Measurements from ENCODE around the gene CPED1. TPM values are rescaled to one million over a fixed set of nuclear protein-coding genes. Genes with fewer than 3 reads are reported as not detected.
"Not testable (repeated sequence)": the region's sequence is repeated elsewhere in the genome, so short reads cannot be mapped to it uniquely, and the experiment has no call there.

Gene CPED1
- total and polyA plus RNA-seq, 9 donors, result 6.6 to 26.6 (median 10.8) TPM

DNA sequence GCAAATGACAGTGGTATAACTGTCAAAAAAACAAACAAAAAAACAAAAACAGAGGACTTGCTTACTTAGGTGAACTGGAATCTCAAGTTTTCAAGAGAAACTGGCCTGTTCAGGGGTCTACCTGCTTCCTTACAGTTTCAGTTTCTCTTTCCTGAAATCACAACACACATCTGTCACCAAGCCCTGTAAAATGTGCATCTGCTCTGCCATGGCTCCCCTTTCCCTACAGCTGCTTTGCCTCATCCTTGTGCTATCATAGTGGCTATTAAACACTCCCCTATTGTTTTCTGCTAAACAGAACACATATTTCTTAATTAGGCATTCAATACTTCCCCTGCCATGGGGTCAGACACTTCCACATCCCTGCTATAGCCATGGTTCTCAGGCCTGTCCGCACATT lies 37.6 kb downstream of the CPED1 start:
- Histone ChIP-seq H3K9me3 (replicated peaks; ENCODE audit: control insufficient read depth, low read depth, low read length) (no peaks in the 10 kb centered on the region), H3K4me3 (ENCODE audit: low read length) (no peak overlapping the region), H3K27ac (ENCODE audit: low read length) (no peak overlapping the region), H3K27me3 (ENCODE audit: control insufficient read depth, insufficient read depth, low read length) (no peaks in the 10 kb centered on the region), H3K36me3 (ENCODE audit: control insufficient read depth, insufficient read depth, low read length) (no peaks in the 10 kb centered on the region), H3K4me1 (ENCODE audit: control insufficient read depth, insufficient read depth, low read length) (no peaks in the 10 kb centered on the region)
- WGBS (ENCODE audit: insufficient coverage), result no CpG with 5 or more reads among the region's 1 CpG
- no peak for DNase-seq

DNA sequence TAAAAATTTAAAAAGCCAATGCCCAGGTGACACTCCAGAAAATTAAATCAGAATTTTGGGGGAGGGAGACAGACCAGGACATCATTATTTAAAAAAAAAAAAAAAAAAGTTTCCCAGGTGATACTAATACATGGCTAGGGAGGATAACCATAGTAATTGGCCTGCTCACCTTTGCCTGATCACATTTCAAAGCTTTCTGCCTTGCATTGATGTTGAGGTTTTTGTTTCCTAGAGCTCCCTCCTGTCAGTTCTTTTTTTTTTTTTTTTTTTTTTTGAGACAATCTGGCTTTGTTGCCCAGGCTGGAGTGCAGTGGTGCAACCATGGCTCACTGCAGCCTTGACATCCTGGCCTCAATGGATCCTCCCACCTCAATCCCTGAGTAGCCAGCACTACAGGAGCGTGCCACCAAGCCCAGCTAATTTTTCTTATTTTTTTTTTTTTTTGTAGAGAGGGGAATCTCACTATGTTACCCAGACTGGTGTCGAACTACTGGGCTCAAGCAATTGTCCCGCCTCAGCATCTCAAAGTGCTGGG lies 38.1 kb downstream of the CPED1 start:
- Histone ChIP-seq H3K9me3 (replicated peaks; ENCODE audit: control insufficient read depth, low read depth, low read length) (no peaks in the 10 kb centered on the region), H3K4me1 (ENCODE audit: control insufficient read depth, insufficient read depth, low read length) (no peaks in the 10 kb centered on the region), H3K27ac (ENCODE audit: low read length) (no peak overlapping the region), H3K36me3 (ENCODE audit: control insufficient read depth, insufficient read depth, low read length) (no peaks in the 10 kb centered on the region), H3K27me3 (ENCODE audit: control insufficient read depth, insufficient read depth, low read length) (no peaks in the 10 kb centered on the region), H3K4me3 (ENCODE audit: low read length) (no peak overlapping the region)
- DNase-seq, result no peak
- WGBS (ENCODE audit: insufficient coverage), result 100% methylated on average over 2 of the region's 3 CpGs

DNA sequence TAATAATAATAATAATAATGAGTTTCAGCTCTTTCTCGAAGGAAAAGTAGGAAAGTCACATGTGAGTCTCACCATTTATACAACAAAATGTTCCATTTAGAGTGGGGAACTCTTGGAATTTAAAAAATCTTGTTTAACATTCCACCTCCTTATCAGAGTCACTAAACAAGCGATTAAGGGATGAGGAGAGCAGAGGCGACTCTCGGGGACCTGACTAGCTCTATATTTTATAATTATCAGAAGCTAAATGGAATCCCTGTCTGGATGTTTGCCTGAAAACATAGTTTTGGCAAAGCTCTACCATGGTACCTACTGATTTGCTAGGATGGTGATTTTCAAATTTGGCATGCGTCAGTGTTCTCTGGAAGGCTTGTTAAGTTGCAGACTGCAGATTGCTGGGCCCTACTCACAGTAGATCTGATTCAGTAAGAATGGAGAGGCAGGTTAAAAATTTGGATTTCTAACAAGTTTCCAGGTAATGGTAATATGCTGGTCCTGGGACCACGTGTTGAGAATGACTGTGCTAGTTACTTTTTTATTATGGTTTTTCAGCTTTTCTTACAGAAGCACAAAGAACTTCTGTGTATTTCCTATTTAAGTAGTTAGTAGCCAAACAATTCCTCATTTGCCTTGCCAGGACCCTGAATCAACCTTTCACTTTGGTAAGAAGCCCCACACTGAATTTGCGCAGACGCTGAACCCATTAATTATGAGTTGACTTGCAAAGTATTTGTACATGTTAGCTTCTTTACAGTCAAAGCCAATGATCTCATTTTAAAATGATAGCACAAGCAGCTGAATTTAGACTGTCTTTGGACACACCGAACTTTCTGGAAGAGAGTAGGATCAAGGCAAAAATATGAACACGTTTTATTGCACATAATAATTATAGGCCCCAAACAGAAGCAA lies 39.5 kb downstream of the CPED1 start:
- WGBS (ENCODE audit: insufficient coverage), result 100% methylated on average over 1 of the region's 10 CpGs
- DNase-seq, result no peak
- H3K27me3 ChIP-seq (ENCODE audit: control insufficient read depth, insufficient read depth, low read length), result no peaks in the 10 kb centered on the region
- no peak overlapping the region for H3K27ac ChIP-seq (ENCODE audit: low read length)
- no peaks in the 10 kb centered on the region for H3K36me3 ChIP-seq (ENCODE audit: control insufficient read depth, insufficient read depth, low read length)
- H3K9me3 ChIP-seq (replicated peaks; ENCODE audit: control insufficient read depth, low read depth, low read length), result no peaks in the 10 kb centered on the region
- H3K4me3 ChIP-seq (ENCODE audit: low read length), result no peak overlapping the region
- H3K4me1 ChIP-seq (ENCODE audit: control insufficient read depth, insufficient read depth, low read length), result no peaks in the 10 kb centered on the region

DNA sequence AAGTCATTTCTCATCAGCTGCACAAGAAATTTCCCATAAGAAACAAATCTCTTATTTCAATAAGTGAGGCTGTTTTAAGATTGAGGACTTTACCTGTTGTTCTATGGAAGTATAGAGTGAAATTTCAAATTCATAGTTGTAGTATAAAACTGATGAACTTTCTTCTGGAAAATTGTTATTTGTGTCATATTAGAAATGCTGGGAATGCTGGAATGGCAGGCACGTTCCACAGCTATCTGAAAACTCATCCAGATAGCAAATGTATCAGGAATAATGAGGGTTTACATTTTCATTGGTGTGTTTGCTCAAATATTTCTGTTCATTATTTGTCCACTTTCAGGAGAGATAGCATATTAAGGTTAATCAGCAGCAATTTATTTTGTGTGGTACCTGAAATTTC lies 40.8 kb downstream of the CPED1 start:
- Histone ChIP-seq H3K4me1 (ENCODE audit: control insufficient read depth, insufficient read depth, low read length) (no peaks in the 10 kb centered on the region), H3K4me3 (ENCODE audit: low read length) (no peak overlapping the region), H3K36me3 (ENCODE audit: control insufficient read depth, insufficient read depth, low read length) (no peaks in the 10 kb centered on the region), H3K27me3 (ENCODE audit: control insufficient read depth, insufficient read depth, low read length) (no peaks in the 10 kb centered on the region), H3K27ac (ENCODE audit: low read length) (no peak overlapping the region), H3K9me3 (replicated peaks; ENCODE audit: control insufficient read depth, low read depth, low read length) (no peaks in the 10 kb centered on the region)
- no CpG with 5 or more reads among the region's 1 CpG for WGBS (ENCODE audit: insufficient coverage)
- no peak for DNase-seq

DNA sequence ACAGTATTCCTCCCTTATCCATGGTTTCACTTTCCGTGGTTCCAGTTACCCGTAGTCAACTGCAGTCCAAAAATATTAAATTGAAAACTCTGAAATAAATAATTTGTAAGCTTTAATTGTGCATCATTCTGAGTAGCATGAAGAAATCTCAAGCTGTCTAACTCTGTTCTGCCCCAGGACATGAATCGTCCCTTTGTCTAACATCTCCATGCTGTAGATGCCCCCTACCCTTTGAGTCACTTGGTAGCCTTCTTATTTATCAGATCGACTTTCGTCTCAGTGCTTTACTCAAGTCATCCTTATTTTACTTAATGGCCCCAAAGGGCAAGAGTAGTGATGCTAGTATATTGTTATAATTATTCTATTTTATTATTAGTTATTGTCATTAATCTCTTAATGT lies 41.8 kb downstream of the CPED1 start:
- WGBS (ENCODE audit: insufficient coverage), result no CpG with 5 or more reads among the region's 5 CpGs
- Histone ChIP-seq H3K9me3 (replicated peaks; ENCODE audit: control insufficient read depth, low read depth, low read length) (no peaks in the 10 kb centered on the region), H3K4me3 (ENCODE audit: low read length) (no peak overlapping the region), H3K4me1 (ENCODE audit: control insufficient read depth, insufficient read depth, low read length) (no peaks in the 10 kb centered on the region), H3K27ac (ENCODE audit: low read length) (no peak overlapping the region), H3K36me3 (ENCODE audit: control insufficient read depth, insufficient read depth, low read length) (no peaks in the 10 kb centered on the region), H3K27me3 (ENCODE audit: control insufficient read depth, insufficient read depth, low read length) (no peaks in the 10 kb centered on the region)
- no peak for DNase-seq

DNA sequence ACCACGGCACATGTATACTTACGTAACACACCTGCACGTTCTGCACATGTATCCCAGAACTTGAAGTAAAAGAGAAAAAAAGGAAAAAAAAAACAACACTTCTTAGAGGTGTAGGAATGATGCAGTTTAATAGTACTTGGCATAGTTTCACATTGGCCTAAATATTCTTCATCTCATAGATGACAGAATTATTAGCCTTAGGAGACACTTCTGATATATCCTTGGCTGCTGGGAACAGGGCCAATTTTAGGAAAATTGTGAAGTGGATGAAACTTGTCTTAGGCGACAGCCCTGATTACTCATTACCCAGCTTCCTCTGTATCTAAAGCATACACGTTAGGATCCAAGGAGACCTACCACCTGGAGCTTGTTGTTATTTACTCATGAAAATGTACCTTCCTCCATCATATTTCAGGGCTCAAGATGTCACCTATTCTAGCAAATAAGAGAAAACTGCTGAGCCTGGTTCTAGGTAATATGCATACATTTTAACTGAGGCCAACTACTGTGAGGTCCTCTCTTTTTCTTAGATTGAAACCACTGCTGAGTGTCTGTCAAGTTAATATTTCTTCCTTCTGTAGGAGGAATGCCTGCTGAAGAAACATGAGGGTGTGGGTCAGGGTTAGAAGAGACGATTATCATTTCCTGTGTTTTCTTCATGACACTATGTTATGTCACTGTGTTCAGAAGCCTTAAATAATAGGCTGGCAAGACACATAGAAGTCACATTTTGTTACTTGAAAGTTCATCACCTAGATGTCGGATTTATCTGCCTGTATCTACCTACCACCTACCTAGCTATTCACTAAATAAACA lies 44.3 kb downstream of the CPED1 start:
- Histone ChIP-seq H3K4me3 (ENCODE audit: low read length) (no peak overlapping the region), H3K36me3 (ENCODE audit: control insufficient read depth, insufficient read depth, low read length) (no peaks in the 10 kb centered on the region), H3K4me1 (ENCODE audit: control insufficient read depth, insufficient read depth, low read length) (no peaks in the 10 kb centered on the region), H3K27me3 (ENCODE audit: control insufficient read depth, insufficient read depth, low read length) (no peaks in the 10 kb centered on the region), H3K27ac (ENCODE audit: low read length) (no peak overlapping the region), H3K9me3 (replicated peaks; ENCODE audit: control insufficient read depth, low read depth, low read length) (no peaks in the 10 kb centered on the region)
- no CpG with 5 or more reads among the region's 7 CpGs for WGBS (ENCODE audit: insufficient coverage)
- peak; percentile 53 for DNase-seq

DNA sequence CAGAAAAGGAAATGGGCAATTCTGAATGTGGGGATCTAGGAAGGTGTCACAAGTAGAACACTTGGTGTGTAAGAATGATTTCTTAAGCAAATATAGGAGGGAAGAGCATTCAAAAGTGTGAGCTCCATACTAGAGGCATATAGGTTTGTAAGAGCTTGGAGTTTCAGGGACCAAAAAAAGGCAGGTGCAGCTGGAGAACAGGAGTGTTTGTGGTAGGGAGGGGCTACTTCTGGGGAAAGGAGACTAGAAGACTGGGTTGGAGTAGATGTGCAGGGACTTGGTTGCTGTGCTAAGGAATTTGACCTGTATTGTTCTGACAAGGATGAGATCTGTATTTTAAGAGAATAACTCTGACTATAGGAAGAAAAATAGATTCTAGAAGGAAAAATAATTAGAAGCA lies 46.4 kb downstream of the CPED1 start:
- Histone ChIP-seq H3K27ac (ENCODE audit: low read length) (no peak overlapping the region), H3K4me1 (ENCODE audit: control insufficient read depth, insufficient read depth, low read length) (no peaks in the 10 kb centered on the region), H3K27me3 (ENCODE audit: control insufficient read depth, insufficient read depth, low read length) (no peaks in the 10 kb centered on the region), H3K9me3 (replicated peaks; ENCODE audit: control insufficient read depth, low read depth, low read length) (no peaks in the 10 kb centered on the region), H3K4me3 (ENCODE audit: low read length) (no peak overlapping the region), H3K36me3 (ENCODE audit: control insufficient read depth, insufficient read depth, low read length) (no peaks in the 10 kb centered on the region)
- no peak for DNase-seq

DNA sequence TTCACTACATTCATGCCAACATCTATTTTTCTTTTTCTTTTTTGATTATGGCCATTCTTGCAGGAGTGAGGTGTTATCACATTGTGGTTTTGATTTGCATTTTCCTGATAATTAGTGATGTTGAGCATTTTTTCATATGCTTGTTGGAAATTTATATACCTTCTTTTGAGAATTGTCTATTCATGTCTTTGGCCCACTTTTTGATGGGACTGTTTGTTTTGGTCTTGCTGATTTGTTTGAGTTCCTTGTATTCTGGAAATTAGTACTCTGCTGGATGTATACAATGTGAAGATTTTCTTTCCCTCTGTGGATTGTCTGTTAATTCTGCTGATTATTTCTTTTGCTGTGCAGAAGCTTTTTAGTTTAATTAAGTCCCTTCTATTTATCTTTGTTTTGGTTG lies 48.3 kb downstream of the CPED1 start:
- H3K9me3 ChIP-seq (replicated peaks; ENCODE audit: control insufficient read depth, low read depth, low read length); H3K27ac ChIP-seq (ENCODE audit: low read length); H3K4me3 ChIP-seq (ENCODE audit: low read length); H3K4me1 ChIP-seq (ENCODE audit: control insufficient read depth, insufficient read depth, low read length); H3K36me3 ChIP-seq (ENCODE audit: control insufficient read depth, insufficient read depth, low read length); H3K27me3 ChIP-seq (ENCODE audit: control insufficient read depth, insufficient read depth, low read length); DNase-seq: not testable (repeated sequence)

DNA sequence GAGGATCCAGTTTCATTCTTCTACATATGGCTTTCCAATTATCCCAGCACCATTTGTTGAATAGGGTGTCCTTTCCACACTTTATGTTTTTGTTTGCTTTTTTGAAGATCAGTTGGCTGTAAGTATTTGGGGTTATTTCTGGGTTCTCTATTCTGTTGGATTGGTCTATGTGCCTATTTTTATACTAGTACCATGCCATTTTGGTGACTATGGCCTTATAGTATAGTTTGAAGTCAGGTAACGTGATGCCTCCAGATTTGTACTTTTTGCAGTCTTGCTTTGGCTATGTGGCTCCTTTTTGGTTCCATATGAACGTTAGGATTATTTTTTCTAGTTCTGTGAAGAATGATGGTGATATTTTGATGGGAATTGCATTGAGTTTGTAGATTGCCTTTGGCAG lies 48.8 kb downstream of the CPED1 start:
- not testable (repeated sequence) for H3K27me3 ChIP-seq (ENCODE audit: control insufficient read depth, insufficient read depth, low read length); DNase-seq; H3K9me3 ChIP-seq (replicated peaks; ENCODE audit: control insufficient read depth, low read depth, low read length); H3K4me1 ChIP-seq (ENCODE audit: control insufficient read depth, insufficient read depth, low read length); H3K27ac ChIP-seq (ENCODE audit: low read length); H3K4me3 ChIP-seq (ENCODE audit: low read length); H3K36me3 ChIP-seq (ENCODE audit: control insufficient read depth, insufficient read depth, low read length)
- WGBS (ENCODE audit: insufficient coverage), result no CpG with 5 or more reads among the region's 2 CpGs

DNA sequence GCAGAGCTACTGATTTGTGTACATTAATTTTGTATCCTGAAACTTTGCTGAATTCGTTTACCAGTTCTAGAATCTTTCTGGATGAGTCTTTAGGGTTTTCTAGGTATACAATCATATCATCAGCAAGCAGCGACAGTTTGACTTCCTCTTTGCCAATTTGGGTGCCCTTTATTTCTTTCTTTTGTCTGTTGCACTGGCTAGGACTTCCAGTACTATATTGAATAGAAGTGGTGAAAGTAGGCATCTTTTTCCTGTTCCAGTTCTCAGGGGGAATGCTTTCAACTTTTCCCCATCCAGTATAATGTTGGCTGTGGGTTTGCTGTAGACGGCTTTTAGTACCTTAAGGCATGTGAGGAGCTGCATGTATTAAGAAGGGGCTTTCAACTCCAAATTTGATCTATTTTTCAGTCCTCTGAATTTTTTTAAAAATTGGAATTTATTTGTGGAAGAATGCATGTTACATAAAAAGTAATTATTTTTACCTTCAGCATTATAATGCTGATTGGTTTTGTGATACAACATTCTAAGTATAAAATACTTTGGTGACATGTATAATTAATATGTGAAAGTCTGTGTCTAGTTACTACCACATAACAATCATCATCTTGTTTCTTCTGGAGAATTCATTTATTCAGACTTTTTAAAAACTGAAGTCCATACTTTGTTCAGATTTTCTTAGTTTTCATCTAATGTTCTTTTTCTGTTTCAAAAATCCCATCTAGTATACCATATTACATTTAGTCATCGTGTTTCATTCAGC lies 49.6 kb downstream of the CPED1 start:
- no peaks in the 10 kb centered on the region for H3K36me3 ChIP-seq (ENCODE audit: control insufficient read depth, insufficient read depth, low read length)
- H3K4me3 ChIP-seq (ENCODE audit: low read length), result no peak overlapping the region
- WGBS (ENCODE audit: insufficient coverage), result no CpG with 5 or more reads among the region's 4 CpGs
- no peaks in the 10 kb centered on the region for H3K9me3 ChIP-seq (replicated peaks; ENCODE audit: control insufficient read depth, low read depth, low read length)
- H3K27ac ChIP-seq (ENCODE audit: low read length), result no peak overlapping the region
- DNase-seq, result no peak
- H3K4me1 ChIP-seq (ENCODE audit: control insufficient read depth, insufficient read depth, low read length), result no peaks in the 10 kb centered on the region
- no peaks in the 10 kb centered on the region for H3K27me3 ChIP-seq (ENCODE audit: control insufficient read depth, insufficient read depth, low read length)
